Activated CD8-positive, alpha-beta memory T cell treated with anti-CD3 and anti-CD28 coated beads, Interleukin-2, amount 50 U/mL, for 48 hours (primary cell): Measurements from ENCODE around the gene LRRC55.

Experiments
- DNase-seq: peaks from one replicate; pipeline ENCODE4 v3.0.0-alpha.2; 2020

The LRRC55 gene

DNA sequence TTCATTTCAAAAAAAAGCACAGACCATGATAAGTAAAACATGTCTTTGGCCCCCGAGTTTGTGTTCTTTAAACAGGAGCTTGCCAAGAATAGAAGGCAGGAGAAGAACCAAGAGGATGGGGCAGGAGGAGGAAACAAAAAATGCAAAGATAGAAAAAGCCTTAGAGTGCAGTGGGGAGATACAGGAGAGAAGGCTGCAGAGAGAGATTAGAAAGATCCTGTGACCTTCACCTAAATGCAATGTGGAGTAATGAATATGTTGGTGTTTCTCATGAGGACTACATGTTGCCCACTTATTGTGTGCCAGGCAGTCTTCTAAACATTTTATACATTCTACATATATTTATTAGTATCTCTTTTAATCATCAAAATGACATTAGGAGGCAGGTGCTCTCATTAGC is 57.6 kb downstream of the LRRC55 start:
- DNase-seq = no peak

DNA sequence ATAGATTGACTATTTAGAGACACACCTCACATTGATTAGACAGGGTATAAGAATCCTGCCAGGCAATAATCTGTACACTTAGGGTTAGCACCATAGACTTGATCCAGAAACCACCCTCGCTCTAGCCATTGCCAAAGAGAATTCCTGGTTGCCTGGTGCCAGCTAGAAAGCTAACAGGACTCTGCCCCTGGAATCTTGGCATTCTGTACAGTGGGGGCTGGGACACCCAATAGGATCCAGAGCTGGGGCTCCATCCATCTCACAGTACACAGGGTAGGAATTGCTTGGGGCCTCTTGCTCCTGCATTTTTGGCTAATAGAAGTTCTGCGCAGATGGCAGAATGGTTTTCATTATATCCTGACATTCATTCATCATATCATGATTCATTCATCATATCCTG is 58.3 kb downstream of the LRRC55 start:
- DNase-seq = no peak

GRCh38 chr11:57240757-57241156 is 59.0 kb downstream of the LRRC55 start:
- DNase-seq = no peak
